ENCODE measurements around the gene MED28.

DNA sequence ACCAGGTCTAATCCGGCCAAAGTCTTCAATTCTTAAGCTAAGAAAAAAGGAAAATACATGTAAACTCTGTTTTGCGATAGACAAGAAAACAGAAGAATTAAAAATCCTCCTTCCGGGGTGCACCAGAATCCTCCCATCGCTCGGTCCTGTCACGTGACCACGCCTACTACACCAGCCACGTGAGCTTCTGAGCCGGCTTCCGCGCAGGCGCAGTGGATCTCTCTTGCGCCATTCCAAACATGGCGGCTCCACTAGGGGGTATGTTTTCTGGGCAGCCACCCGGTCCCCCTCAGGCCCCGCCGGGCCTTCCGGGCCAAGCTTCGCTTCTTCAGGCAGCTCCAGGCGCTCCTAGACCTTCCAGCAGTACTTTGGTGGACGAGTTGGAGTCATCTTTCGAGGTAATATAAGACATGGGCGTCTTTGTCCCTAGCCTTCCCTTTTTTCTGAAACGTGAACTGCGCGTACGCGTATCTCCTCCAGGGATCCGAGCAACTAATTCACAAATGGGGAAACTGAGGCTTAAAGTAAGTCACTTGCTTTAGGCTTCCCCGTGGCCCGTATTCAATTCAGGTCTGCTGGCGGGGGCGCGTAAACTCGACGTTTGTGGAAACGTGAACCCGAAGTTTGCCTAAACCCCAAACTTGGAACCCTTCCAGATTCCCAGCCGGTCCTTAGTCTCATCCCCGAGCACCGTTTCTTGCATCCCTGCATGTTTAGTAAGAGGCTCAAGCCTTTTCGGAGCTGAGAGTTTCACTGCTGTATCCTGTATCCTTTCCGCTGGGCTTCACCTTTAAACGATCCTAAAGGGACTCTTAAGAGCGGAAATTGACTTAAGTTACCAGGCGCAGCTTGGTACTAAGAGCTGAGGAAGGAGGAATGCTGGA, at the start of gene MED28:
- TF ChIP-seq, protein P1, sequence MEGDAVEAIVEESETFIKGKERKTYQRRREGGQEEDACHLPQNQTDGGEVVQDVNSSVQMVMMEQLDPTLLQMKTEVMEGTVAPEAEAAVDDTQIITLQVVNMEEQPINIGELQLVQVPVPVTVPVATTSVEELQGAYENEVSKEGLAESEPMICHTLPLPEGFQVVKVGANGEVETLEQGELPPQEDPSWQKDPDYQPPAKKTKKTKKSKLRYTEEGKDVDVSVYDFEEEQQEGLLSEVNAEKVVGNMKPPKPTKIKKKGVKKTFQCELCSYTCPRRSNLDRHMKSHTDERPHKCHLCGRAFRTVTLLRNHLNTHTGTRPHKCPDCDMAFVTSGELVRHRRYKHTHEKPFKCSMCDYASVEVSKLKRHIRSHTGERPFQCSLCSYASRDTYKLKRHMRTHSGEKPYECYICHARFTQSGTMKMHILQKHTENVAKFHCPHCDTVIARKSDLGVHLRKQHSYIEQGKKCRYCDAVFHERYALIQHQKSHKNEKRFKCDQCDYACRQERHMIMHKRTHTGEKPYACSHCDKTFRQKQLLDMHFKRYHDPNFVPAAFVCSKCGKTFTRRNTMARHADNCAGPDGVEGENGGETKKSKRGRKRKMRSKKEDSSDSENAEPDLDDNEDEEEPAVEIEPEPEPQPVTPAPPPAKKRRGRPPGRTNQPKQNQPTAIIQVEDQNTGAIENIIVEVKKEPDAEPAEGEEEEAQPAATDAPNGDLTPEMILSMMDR (conservative IDR thresholded peaks at IDR 0.05 in 1 of 2, IDR thresholded peaks at IDR 0.05 in 1 of 2; ENCODE audit: extremely low read depth in 1 of 2, insufficient read depth in 1 of 2, low read depth in 1 of 2, low read length in 2 of 2), result no peak
- no peak for TF ChIP-seq EZH2 (IDR thresholded peaks at IDR 0.05; ENCODE audit: borderline replicate concordance, low read length)
